Measurements from ENCODE around the gene SLC22A23.

Gene SLC22A23

GRCh38 chr6:3456898-3457709 is at the start of gene SLC22A23:
Gene SLC22A23, minus strand, starts transcription at chr6:3457050. Its CDS starts 491 bp downstream, at chr6:3456559.
- peak; percentile 83 for DNase-seq

DNA sequence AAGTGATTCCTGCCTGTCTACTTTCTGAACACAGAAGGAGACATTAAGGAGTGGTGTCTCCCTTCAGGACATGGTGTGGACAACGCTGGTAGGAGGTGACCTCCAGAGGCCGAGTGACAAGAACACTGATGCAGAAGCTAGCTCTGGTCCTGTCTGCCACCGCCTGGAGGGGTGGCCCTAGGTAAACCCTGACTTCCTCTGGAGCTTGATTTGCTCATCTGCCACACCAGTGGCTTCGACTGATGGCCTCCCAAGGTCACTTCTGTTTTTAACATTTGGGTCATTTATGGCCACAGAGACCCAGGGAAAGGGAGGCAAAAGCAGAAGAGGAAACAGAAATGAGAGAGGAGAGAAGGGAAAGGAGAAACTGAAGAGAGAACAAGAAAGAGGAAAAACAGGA is 49.4 kb upstream of the SLC22A23 start:
- no peak for DNase-seq

GRCh38 chr6:3504938-3505805 is 48.3 kb upstream of the SLC22A23 start:
- no peak for DNase-seq

- DNase-seq, result no peak
These were observed 47.5 kb upstream of the SLC22A23 start for GRCh38 chr6:3504354-3504753.

- no peak for DNase-seq
These were observed 45.1 kb upstream of the SLC22A23 start for GRCh38 chr6:3501826-3502500.

DNA sequence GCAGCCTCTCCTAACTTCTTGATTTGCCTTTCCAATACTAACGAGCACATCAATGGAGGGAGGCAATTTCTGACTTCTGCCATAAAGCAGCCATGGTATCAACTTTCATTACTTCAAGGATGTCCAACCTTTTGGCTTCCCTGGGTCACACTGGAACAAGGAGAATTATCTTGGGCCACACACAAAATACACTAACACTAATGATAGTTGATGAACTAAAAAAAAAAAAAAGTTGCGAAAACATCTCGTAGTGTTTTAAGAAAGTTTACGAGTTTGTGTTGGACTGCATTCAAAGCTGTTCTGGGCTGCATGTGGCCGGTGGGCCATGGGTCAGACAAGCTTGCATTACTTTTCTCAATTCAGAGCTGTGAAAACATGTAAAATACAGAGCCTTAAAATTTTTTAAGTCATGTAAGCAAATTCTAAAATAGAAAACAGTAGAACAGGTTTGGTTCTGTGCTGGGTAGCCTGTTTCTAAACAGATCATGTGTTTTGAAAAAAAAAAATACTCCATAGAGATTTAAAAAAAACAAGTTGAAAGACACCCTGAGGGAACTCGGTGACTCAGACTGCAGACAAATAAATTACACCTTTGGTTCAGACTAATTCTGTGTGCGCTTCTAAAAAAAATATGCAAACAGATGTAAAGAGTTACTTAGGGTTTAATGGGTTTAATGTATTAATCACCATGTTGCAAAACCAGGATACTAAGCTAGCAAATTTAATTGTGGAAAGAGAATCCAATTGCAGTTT is 43.6 kb upstream of the SLC22A23 start:
- DNase-seq, result peak; percentile 54

DNA sequence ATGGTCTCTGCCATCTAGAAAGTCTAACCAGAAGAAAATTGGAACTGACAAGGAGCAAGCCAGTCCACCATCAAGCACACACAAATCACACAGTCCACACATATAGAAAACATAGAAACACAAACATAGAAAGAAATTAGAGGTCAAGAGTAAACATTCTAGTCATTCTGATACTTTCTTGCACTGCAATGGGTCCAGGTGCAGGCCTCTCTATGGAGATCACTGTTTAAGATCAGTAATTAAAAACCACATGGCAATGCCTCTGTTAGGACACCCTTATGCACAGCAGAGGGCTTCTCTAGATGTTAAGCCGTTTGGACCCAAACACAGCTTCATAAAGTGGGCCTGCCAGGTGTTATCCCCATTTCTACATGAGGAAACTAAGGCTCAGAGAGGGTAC is 42.8 kb upstream of the SLC22A23 start:
- DNase-seq, result no peak

DNA sequence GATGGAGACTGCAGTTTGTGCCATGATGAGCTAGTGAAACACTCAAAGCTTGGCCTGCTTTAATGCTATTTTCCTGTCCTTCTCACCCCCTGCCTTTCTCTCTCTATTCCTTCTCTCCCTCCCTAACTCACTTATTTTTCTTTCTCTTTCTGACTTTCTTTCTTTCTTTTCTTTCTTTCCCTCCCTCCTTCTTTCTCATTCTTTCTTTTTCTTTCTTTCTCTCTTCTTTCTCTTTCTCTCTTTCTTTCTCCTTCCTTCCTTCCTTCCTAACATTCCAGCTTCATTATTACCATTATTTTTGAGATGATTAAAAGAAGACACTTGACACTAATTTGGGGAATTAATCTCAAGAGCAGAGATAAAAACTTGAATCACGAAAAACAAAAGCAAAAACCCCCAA is 39.5 kb upstream of the SLC22A23 start:
- no peak for DNase-seq

- no peak for DNase-seq
These were observed 37.7 kb upstream of the SLC22A23 start for GRCh38 chr6:3494391-3495100.

DNA sequence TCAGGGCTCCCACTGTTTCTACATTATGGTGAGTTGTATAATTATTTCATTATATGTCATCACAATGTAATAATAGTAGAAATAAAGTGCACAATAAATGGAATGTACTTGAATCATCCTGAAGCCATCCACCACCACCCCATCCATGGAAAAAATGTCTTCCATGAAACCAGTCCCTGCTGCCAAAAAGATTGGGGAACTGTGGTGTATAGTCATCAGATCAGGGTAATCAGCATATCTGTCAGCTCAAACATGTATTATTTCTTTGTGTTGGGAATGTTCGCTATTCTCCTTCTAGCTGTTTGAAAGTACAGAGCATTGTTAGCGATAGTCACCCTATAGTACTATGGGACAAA is 33.8 kb upstream of the SLC22A23 start:
- DNase-seq, result no peak

DNA sequence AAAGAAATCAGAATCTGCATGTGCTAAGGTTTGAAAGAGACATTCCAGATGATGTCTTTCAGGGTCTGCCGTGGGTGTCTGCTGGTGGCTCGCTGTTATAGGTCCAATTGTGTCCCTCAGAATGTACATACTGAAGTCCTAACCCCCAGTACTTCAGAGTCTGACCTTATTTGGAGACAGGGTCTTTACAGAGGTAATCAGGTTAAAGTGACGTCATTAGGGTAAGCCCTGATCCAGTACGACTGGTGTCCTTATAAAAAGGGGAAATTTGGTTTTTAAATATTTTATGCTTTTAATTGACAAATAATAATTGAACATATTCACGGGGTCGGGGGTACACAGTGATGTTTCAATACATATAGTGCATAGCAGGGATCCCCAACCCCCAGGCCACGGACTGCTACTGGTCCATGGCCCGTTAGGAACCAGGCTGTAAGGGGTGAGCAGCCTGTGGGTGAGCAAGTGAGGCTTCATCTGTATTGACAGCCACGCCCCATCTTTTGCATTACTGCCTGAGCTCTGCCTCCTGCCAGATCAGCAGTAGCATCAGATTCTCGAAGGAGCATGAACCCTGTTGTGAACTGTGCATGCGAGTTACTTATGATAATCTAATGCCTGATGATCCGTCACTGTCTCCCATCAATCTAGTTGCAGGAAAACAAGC is 33.2 kb upstream of the SLC22A23 start:
- DNase-seq, result peak; percentile 50

DNA sequence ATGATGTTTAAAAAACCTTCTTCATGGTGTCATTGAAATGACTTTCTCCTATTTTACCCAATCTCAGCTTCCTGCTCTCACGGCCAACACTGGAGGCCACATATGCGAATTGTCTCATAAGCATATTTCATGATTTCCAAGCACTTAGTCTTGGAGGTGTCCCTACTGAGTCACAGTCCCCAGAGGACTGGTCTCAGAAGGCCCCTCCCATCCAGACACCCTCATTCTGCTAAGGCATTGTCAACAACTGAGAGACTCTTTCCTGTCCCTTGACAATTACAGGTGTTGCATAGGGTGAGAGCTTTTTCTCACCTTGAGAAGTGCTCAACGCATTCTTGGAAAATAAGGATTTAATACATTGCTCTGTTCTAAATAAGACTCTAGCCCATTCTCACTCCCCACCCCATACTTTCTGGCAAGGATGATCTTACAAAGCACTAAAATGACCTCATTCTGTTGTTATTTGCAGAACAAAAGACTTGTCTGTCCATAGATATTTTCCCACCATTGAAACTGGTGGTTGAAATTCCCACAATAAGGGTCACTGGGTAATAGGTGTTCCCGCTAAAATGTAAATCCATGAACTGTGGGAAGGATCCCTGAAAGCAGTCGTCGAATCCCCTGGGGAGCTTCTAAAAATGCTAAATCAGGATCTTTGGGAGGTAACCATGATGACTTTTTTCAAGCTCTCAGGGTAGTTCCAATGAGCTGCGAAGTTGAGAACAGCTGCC is 32.3 kb upstream of the SLC22A23 start:
- DNase-seq, result no peak

DNA sequence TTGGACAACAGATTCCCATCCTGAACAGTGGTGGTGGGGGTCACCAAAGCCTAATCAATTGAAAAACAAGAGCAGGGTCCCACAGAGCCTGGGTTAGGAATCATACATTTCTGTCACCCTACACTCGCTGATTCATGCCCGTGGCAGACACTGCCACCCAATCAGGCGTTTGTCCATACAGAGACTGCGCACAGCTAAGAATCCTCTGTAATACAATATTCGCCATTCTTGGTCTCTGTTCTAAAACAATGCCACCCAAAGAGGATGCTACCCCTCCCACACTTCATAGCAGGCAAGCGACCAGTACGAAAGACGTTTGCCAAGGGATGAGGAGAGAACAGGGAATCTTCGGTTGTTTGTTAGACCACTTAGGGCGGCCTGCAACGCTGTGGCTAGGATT is 28.1 kb upstream of the SLC22A23 start:
- no peak for DNase-seq

- DNase-seq, result no peak
These were observed 27.3 kb upstream of the SLC22A23 start for GRCh38 chr6:3484192-3484591.

DNA sequence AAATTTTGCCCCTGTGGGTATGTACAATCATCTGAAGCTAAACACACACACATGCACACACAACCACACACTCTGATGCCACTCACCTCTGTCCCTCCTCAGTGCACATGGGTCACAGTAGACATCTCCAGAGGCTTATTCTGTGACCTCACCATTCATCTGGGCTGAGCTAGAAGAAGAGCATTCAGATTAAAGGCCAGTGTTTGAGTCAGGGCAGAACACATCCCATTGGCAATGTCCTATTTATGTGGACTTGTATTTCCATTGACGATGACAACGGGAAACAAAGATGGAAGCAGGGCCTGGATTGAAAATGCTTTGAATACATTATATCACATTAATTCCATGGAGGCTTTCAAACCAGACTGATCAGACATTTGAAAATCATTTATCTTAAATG is 26.8 kb upstream of the SLC22A23 start:
- no peak for DNase-seq

GRCh38 chr6:3482869-3483268 is 26.0 kb upstream of the SLC22A23 start:
- DNase-seq, result no peak

- no peak for DNase-seq
These were observed 24.8 kb upstream of the SLC22A23 start for GRCh38 chr6:3481640-3482039.

- no peak for DNase-seq
These were observed 23.2 kb upstream of the SLC22A23 start for GRCh38 chr6:3480009-3480408.

DNA sequence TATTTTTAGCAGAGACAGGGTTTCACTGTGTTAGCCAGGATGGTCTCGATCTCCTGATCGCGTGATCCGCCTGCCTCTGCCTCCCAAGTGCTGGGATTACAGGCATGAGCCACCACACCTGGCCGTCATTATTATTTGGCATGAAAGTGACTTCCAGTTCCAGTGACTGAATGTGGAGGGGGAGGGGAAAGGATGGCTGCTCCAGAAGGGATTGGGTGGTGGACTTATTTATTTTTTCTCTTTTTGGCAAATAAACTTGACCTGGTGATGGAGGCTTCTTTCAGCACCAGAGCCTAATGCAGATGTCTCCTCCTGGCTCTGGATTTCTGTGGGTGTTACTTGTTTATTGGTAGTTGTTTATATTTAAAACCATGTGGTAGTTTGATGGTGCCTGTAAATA is 16.9 kb upstream of the SLC22A23 start:
- DNase-seq, result no peak

DNA sequence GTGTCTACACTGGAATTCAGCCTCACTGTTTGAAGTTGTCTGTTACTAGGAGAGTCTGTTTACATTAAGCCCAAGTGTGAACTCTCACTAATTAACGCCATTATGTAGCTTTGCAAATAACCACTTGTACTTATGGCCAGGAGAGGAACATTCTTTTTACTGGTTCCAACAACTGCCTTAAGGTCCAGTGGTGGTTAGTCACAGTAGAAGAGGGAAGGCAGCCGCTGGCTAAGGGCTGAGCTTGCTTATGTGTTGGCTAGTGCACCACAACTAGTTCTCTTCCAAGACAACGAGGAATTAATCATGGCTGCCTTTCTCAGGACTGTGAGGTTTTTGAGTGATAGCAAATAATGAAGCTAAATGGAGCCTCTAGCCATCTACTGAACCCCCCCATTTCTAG is 14.9 kb upstream of the SLC22A23 start:
- no peak for DNase-seq

GRCh38 chr6:3471286-3471685 is 14.4 kb upstream of the SLC22A23 start:
- DNase-seq, result no peak

All from NCI-H82 (cell line).